CD4-positive, alpha-beta T cell treated with Interleukin-4 for 1 hour (primary cell): ENCODE data around the gene GPC1.
"Not testable (repeated sequence)": the region's sequence is repeated elsewhere in the genome, so short reads cannot be mapped to it uniquely, and the experiment has no call there.

ENCODE experiments used
- DNase-seq, 2 donors: peaks; one replicate each; pipeline ENCODE4 v3.0.0-alpha.2; 2020 to 2022

The GPC1 gene

GRCh38 chr2:240469239-240469636 lies 33.8 kb downstream of the GPC1 start:
- peak in 1 of 2 donors; percentile 9 for DNase-seq

- DNase-seq = peak in 1 of 2 donors; percentile 8
Measured at GRCh38 chr2:240469740-240470139, 34.3 kb downstream of the GPC1 start.

- DNase-seq = peak in 1 of 2 donors; percentile 7
Measured at GRCh38 chr2:240472078-240472790, 36.8 kb downstream of the GPC1 start.

GRCh38 chr2:240473211-240473610 lies 37.7 kb downstream of the GPC1 start:
- no peak for DNase-seq

- DNase-seq = no peak
Measured at GRCh38 chr2:240477916-240478315, 42.5 kb downstream of the GPC1 start.

GRCh38 chr2:240478346-240479110 lies 43.1 kb downstream of the GPC1 start:
- DNase-seq = peak in 1 of 2 donors; percentile 8

GRCh38 chr2:240479111-240479501 lies 43.6 kb downstream of the GPC1 start:
- DNase-seq = peak in 1 of 2 donors; percentile 8

- DNase-seq = peak in 1 of 2 donors; percentile 9
Measured at GRCh38 chr2:240480834-240481623, 45.6 kb downstream of the GPC1 start.

GRCh38 chr2:240481720-240482119 lies 46.3 kb downstream of the GPC1 start:
- peak in 1 of 2 donors; percentile 9 for DNase-seq

- DNase-seq = no peak
Measured at GRCh38 chr2:240482141-240482540, 46.7 kb downstream of the GPC1 start.

- no peak for DNase-seq
Measured at GRCh38 chr2:240491483-240491882, 56.0 kb downstream of the GPC1 start.

- DNase-seq = no peak
Measured at GRCh38 chr2:240494194-240494793, 58.8 kb downstream of the GPC1 start.

GRCh38 chr2:240494942-240495341 lies 59.5 kb downstream of the GPC1 start:
- DNase-seq = not testable (repeated sequence)

GRCh38 chr2:240497082-240497481 lies 61.6 kb downstream of the GPC1 start:
- not testable (repeated sequence) for DNase-seq

GRCh38 chr2:240498171-240498957 lies 62.9 kb downstream of the GPC1 start:
- DNase-seq = no peak

- no peak for DNase-seq
Measured at GRCh38 chr2:240498958-240499260, 63.4 kb downstream of the GPC1 start.

- DNase-seq = no peak
Measured at GRCh38 chr2:240499309-240500301, 64.1 kb downstream of the GPC1 start.

- no peak for DNase-seq
Measured at GRCh38 chr2:240500561-240501423, 65.3 kb downstream of the GPC1 start.

GRCh38 chr2:240501531-240501991 lies 66.1 kb downstream of the GPC1 start:
- DNase-seq = no peak

GRCh38 chr2:240502059-240502429 lies 66.6 kb downstream of the GPC1 start:
- no peak for DNase-seq
